Stimulated activated effector memory CD8-positive, alpha-beta T cell treated with anti-CD3 and anti-CD28 coated beads, Interleukin-12 subunit alpha, Interleukin-12 subunit beta, amount 100 ng/mL, for 72 hours (primary cell): ENCODE measurements around the gene MRPL24.
"Not testable (repeated sequence)": the region's sequence is repeated elsewhere in the genome, so short reads cannot be mapped to it uniquely, and the experiment has no call there.

Experiments used
- ATAC-seq: fragments of 150-1000 bp; cut with Tn5 transposase; 2 replicates; pipeline ENCODE4 v1.10.0; 2021
- DNase-seq, 2 donors: peaks; one replicate each; pipeline ENCODE4 v3.0.0; 2021 to 2022; ENCODE audit warnings: low spot score in 2 of 2
- H3K27ac Mint-ChIP-seq: one replicate; pipeline ENCODE4 v1.8.0; 2022; ENCODE audit warnings: mild to moderate bottlenecking, mixed read lengths
- H3K36me3 Mint-ChIP-seq: one replicate; pipeline ENCODE4 v1.8.0; 2022; ENCODE audit warnings: mild to moderate bottlenecking, mixed read lengths
- H3K4me1 Mint-ChIP-seq: one replicate; pipeline ENCODE4 v1.8.0; 2022; ENCODE audit warnings: mixed read lengths
- H3K4me3 Mint-ChIP-seq: one replicate; pipeline ENCODE4 v1.8.0; 2022; ENCODE audit warnings: mild to moderate bottlenecking, mixed read lengths
- H3K9me3 Mint-ChIP-seq: one replicate; pipeline ENCODE4 v1.8.0; 2022; ENCODE audit warnings: mixed read lengths

MRPL24 gene

DNA sequence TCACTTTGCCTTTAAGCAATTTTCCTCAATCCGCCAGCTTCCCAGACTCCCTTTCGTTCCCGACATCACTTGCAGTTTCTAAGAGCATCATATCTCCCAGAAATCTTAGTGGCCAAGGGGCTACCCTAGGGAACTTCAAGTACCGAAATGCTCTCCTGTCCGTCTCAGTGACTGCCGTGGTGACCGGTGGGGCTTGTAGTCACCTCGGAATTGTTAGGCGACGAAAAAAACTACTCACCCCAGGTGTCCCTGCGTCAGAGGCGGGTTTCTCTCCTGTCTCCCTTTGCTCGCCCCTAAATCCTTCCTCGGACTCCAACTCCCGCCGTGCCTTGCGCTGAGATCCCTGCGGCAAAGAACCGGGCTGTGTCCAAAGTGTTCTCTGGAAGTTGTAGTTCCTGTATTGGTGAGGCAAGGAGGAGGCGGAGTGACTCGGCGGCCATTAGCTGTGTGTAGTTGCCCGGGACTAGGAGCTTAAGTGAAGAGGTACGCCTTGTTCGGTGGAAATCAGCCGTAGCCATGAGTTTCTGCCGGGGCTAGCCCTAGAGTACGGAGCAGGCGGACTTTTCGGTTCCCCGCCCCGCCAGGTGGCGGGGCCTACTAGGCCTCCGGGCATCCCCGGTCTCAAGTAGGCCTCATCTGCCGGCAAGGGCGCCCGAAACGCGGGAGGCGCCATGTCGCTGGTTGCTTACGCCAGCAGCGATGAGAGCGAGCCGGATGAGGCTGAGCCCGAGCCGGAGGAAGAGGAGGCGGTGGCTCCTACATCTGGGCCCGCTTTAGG, 26.4 kb upstream of the MRPL24 start, which contains the start of gene PRCC:
PRCC (plus strand) TSS at position 435 of the 778 bp plus-strand sequence; CDS start at position 672, 237 bp downstream.
- H3K9me3 Mint-ChIP-seq: no peaks in the 10 kb centered on the region
- ATAC-seq (peak; percentile 97), DNase-seq (peak; percentile 84 to 97)
- H3K36me3 Mint-ChIP-seq: peaks cover 29% of the 10 kb centered on the region
- H3K4me3 Mint-ChIP-seq: no peak within 1 kb of the TSS
- H3K4me1 Mint-ChIP-seq: peaks cover 34% of the 10 kb centered on the region
- H3K27ac Mint-ChIP-seq: no peak within 1 kb of the TSS

DNA sequence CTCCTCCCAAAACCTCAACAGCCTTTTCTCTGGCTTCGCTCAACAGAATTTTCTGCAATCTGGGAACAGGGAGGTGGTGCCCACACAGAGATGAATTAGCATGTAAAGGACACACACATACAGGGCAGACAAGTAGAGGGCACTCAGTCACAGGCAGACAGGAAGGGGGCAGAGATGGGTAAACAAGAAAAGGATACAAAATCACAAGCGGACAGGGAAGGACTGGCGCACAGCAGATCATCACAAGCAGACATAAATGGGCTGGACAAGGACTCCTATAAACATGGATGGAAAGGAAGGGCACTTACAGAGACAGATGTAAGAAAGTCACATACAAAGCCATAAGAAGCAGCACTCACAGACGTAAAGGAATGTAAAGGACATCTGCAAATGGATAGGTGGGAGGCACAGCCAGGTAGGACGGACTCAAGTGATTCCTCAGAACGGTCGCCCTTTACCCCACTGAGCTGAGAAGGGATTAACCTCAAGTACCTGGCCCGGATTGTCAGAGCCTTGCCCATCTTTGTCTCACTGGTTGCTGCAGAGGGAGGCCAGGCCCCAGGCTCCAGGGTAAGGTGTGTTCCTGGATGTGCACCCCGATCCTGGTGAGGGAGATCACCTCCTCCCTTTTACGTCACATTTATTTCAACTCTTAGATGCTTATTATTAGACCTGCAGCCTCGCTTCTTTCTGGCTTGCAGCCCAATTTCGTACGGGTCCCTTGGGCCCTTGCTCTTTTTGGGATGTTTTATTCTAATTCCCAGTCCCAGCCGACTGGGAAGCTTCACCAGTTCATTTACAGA, 25.6 kb upstream of the MRPL24 start:
- no peak overlapping the region for H3K4me3 Mint-ChIP-seq
- H3K4me1 Mint-ChIP-seq: peaks cover 31% of the 10 kb centered on the region
- ATAC-seq: peak; percentile 2
- peaks cover 21% of the 10 kb centered on the region for H3K36me3 Mint-ChIP-seq
- no peaks in the 10 kb centered on the region for H3K9me3 Mint-ChIP-seq
- no peak overlapping the region for H3K27ac Mint-ChIP-seq
- peak in 1 of 2 donors; percentile 18 for DNase-seq

DNA sequence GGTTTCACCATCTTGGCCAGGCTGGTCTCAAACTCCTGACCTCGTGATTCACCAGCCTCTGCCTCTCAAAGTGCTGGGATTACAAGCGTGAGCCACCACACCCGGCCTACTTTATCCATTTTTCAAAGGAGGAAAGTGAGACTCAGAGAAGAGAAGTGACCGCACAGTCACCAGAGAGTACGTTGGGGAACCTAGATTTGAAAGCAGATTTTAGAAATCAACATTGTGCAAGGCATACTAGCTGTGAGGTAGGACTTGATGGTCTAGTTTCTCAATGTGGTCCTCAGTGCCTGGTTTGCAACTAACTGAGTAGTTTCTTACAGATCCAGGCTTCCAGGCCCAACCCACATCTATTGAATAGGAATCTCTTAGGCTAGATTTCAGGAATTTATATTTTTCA, 24.8 kb upstream of the MRPL24 start:
- DNase-seq: no peak
- peaks cover 13% of the 10 kb centered on the region for H3K36me3 Mint-ChIP-seq
- no peak for ATAC-seq
- no peak overlapping the region for H3K27ac Mint-ChIP-seq
- H3K4me1 Mint-ChIP-seq: peaks cover 22% of the 10 kb centered on the region
- no peak overlapping the region for H3K4me3 Mint-ChIP-seq
- no peaks in the 10 kb centered on the region for H3K9me3 Mint-ChIP-seq

DNA sequence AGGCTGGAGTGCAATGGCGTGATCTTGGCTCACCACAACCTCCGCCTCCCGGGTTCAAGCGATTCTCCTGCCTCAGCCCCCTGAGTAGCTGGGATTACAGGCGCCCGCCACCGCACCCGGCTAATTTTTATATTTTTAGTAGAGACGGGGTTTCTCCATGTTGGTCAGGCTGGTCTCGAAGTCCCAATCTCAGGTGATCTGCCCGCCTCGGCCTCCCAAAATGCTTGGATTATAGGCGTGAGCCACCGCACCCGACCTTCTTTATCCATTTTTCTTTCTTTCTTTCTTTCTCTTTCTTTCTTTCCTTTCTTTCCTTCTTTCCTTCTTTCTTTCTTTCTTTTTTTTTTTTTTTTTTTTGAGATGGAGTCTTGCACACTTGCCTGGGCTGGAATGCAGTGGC, 24.2 kb upstream of the MRPL24 start:
- not testable (repeated sequence) for H3K4me3 Mint-ChIP-seq, H3K36me3 Mint-ChIP-seq, ATAC-seq, DNase-seq, H3K27ac Mint-ChIP-seq, H3K9me3 Mint-ChIP-seq
- H3K4me1 Mint-ChIP-seq: peaks cover 19% of the 10 kb centered on the region

DNA sequence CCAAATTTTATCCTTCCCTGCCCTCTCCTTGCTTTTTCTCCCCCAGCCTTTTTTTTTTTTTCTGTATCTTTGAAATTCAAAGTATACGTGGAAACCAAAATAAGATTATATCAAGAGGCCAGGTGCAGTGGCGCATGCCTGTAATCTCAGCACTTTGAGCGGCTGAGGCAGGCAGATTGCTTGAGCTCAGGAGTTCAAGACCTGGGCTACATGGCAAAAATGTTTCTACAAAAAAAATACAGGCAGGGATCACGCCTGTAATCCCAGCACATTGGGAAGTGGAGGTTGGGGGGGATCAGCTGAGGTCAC, 19.9 kb upstream of the MRPL24 start:
- no peak for ATAC-seq
- no peak overlapping the region for H3K27ac Mint-ChIP-seq
- no peak for DNase-seq
- H3K36me3 Mint-ChIP-seq: no peaks in the 10 kb centered on the region
- no peak overlapping the region for H3K4me3 Mint-ChIP-seq
- peaks cover 5% of the 10 kb centered on the region for H3K4me1 Mint-ChIP-seq
- H3K9me3 Mint-ChIP-seq: no peaks in the 10 kb centered on the region

DNA sequence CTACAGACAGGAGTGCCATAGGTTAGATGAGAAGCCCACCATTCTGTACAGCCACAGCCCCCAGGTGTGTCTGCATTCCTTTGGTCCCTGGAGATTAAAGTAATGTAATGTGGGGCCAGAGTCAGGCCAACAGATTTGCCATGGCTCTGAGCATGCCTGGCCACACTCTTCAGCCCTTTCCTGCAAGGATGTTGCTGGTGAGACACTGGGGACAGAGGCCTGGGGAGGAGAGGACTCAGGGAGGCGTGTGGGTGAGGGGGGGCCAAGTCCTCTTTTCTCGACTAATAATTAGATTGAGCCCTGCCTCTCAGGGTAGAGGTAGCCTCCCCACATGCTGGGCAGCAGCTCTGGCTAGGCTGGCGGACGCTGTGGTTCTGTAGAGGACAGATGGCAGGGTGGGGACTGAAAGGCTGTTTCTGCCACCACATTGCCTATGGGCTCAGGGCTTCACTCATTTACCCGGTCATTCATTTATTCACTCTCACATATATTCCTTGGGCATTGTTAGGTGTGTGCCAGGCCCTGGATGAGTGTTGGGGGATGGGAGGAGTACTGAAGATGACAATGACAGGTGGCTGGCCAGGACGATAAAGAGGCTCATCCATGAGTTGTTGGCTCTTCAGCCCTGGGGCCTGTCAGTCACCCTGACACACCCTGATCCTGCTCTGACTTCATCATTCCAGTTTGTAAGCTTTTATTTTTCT, 19.4 kb upstream of the MRPL24 start:
- Mint-ChIP-seq H3K4me1 (peaks cover 5% of the 10 kb centered on the region), H3K4me3 (no peak overlapping the region), H3K36me3 (peaks cover 1% of the 10 kb centered on the region), H3K9me3 (no peaks in the 10 kb centered on the region), H3K27ac (no peak overlapping the region)
- no peak for DNase-seq
- ATAC-seq: no peak

DNA sequence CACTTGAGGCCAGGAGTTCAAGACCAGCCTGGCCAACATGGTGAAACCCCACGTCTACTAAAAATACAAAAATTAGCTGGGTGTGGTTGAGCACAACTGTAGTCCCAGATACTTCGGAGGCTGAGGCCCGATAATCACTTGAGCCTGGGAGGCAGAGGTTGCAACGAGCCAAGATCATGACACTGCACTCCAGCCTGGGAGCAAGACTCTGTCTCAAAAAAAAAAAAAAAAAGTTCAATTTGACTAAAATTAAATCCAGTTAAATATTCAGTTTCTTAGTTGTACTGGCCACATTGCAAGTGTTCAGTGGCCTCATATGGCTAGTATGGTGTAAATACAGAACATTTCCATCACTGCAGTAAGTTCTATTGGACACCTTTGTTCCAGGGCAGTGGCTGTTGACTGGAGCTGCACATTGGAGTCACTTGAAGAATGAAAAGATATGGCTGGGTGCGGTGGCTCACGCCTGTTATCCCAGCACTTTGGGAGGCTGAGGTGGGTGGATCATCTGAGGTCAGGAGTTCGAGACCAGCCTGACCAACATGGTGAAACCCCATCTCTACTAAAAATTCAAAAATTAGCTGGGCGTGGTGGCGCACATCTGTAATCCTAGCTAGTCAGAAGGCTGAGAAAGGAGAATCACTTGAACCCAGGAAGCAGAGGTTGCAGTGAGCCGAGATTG, 16.8 kb upstream of the MRPL24 start:
- H3K9me3 Mint-ChIP-seq, ATAC-seq, H3K27ac Mint-ChIP-seq, H3K4me3 Mint-ChIP-seq, DNase-seq: not testable (repeated sequence)
- peaks cover 14% of the 10 kb centered on the region for H3K4me1 Mint-ChIP-seq
- peaks cover 10% of the 10 kb centered on the region for H3K36me3 Mint-ChIP-seq

DNA sequence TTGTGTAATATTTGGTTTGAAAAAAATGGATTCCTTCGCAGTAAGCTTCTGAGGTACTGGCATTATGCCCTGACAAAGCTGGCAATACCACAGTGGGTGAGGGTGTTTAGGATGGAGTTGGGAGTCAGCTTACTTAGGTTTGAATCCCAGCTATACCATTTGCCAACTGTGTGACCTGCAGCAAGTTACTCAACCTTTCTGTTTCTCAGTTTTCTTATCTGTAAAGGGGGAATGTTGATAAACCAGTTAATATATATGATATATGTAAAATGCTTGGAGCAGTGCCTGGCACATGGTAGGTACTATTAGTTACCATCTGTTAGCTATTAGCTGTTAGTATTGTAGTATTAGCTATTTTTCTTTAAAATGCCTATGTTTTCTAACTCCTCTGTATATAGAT, 15.5 kb upstream of the MRPL24 start:
- Mint-ChIP-seq H3K9me3 (no peaks in the 10 kb centered on the region), H3K36me3 (peaks cover 19% of the 10 kb centered on the region), H3K27ac (no peak overlapping the region), H3K4me3 (no peak overlapping the region), H3K4me1 (peaks cover 16% of the 10 kb centered on the region)
- ATAC-seq: no peak
- no peak for DNase-seq

DNA sequence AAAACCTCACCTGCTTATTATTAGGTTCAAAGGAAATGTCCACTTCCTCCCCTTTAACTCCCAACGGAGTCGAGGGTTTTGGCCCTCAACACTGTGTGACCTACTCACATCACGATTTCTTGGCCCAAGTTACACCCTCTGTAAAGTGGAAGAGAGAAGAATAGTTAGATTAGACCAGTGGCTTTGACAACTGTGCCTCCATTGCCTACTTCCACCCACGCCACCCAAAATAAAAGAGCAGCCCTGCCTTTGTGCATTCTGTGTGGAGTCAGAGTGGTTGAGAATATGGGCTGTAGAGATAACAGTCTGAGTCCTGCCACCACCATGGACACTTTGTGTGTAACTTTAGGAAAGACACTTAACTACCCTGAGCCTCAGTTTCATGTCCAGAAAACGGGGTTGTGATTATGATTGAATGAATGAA, 14.7 kb upstream of the MRPL24 start:
- ATAC-seq: no peak
- no peak overlapping the region for H3K4me3 Mint-ChIP-seq
- peaks cover 21% of the 10 kb centered on the region for H3K36me3 Mint-ChIP-seq
- peaks cover 16% of the 10 kb centered on the region for H3K4me1 Mint-ChIP-seq
- no peaks in the 10 kb centered on the region for H3K9me3 Mint-ChIP-seq
- no peak for DNase-seq
- peak overlapping the region; percentile 3 for H3K27ac Mint-ChIP-seq

DNA sequence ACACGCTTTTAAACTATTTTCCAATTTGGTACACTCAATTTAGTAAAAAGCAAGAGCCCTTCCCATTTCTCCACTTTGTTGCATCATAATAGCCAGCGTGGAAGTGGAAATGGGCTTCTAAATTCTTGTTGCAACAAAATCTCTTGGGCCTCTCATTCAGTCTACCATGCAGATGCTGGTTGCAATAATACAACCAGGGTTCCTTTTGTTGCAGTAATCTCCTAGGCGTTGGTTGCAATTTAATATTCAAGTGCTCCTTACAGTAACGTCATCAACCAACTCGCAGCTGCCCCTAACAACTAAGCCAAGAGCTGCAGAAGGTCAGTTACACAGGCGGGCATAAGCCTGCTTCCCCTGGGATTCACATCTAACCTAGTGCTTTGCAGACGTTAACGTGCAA, 13.3 kb upstream of the MRPL24 start:
- Mint-ChIP-seq H3K36me3 (peaks cover 34% of the 10 kb centered on the region), H3K9me3 (no peaks in the 10 kb centered on the region), H3K4me1 (peaks cover 30% of the 10 kb centered on the region), H3K27ac (no peak overlapping the region), H3K4me3 (no peak overlapping the region)
- no peak for ATAC-seq
- DNase-seq: no peak

DNA sequence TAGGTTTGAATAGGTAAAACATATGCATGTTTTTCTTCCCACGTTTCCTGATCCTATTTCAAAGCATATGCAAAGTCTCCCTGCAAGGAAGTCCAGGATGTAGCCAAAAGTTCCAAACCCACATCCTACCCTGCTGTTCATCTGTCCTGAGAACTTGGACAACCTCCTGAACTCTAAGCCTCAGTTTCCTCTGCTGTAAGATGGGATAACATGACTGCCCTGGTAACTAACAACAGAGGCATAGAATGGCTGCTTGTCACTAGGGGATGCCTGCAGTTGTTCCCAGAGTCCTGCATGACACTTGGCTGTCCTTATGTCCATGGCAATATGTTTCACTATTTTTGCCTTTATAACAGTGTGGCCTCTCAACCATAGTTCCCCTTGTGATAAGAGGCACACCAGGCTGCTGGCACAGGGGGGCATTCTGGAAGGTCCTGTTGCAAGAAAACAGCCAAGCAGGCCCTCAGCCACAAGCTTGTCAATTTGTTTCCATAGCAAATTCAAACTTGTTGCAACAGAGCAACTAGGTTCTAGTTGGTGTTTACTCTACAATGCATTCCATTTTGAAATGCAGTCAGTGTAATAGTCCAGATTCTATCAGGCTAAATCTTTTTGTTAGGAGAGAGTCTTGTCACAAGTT, 12.1 kb upstream of the MRPL24 start:
- DNase-seq (no peak), ATAC-seq (no peak)
- H3K4me1 Mint-ChIP-seq: peaks cover 38% of the 10 kb centered on the region

DNA sequence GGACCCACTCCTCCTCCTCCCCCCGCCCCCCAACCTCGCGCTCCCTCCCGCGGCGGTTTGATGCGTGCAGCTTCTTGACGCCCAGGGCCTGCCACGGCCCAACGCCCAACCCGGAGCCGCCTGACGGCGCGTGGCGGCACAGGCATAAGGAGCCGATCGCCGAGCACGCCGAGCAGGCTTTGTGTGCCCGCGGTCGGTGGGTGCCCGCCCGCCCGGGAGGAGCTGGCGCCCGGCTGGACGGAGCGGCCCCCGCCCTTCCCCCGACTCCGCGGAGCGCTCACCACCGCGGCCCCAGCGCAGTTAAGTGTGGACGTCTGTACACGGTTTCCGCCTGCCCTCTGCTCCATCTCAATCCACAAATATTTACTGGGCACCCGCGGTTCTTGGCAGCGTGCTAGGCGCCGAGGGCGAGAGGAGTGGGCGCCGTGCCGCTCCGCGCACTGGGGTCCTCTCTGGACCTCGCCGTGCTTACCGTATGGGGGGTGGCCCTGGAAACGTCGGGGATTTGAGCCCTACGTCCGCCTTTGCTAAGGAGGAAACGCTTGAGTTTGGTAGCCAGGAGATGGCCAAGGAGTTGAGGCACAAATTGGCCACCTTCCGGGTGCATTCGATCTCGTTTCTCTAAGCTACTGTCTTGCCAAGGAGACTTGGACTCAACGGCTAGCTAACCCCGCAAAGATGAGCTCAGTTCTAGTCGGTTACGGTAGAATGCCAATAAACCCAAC, 11.0 kb upstream of the MRPL24 start:
- Mint-ChIP-seq H3K9me3 (no peaks in the 10 kb centered on the region), H3K4me1 (peaks cover 48% of the 10 kb centered on the region), H3K4me3 (peak overlapping the region; percentile 87), H3K27ac (peak overlapping the region; percentile 98), H3K36me3 (peaks cover 51% of the 10 kb centered on the region)
- ATAC-seq: peak; percentile 90
- DNase-seq: peak; percentile 88 to 93

More for the DNA sequence above, 12.1 kb upstream of the MRPL24 start:
- no peaks in the 10 kb centered on the region for H3K9me3 Mint-ChIP-seq
- peak overlapping the region; percentile 87 for H3K4me3 Mint-ChIP-seq
- H3K27ac Mint-ChIP-seq: peak overlapping the region; percentile 98
- peaks cover 43% of the 10 kb centered on the region for H3K36me3 Mint-ChIP-seq

DNA sequence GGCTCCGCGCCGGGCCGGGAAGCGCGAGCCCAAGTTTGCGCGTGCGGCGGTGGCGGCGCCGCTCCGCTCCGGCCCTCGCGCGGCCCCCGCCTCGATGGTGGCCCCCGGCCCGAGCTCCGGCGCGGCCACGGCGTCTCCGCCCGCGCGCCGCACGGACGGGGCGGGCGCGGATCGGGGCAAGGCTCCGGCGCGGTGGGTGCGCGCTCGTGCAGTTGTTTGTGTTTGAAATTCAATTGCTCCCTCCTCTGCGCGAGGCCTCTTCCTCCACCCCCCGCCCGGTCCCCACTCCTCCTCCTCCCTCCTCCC, 10.5 kb upstream of the MRPL24 start, which contains the start of gene HDGF:
HDGF (minus strand) TSS at position 225 of the 306 bp plus-strand sequence. CDS start 246 bp downstream, outside the sequence.
- H3K9me3 Mint-ChIP-seq: no peaks in the 10 kb centered on the region
- ATAC-seq: no peak
- H3K36me3 Mint-ChIP-seq: peaks cover 56% of the 10 kb centered on the region
- H3K4me1 Mint-ChIP-seq: peaks cover 53% of the 10 kb centered on the region
- peak within 1 kb of the TSS; percentile 98 for H3K27ac Mint-ChIP-seq
- H3K4me3 Mint-ChIP-seq: peak within 1 kb of the TSS; percentile 87
- no peak for DNase-seq
